GM18870 (cell line): Measurements from ENCODE around the gene NCCRP1.
"Not testable (repeated sequence)": the region's sequence is repeated elsewhere in the genome, so short reads cannot be mapped to it uniquely, and the experiment has no call there.

Experiments
- ATAC-seq: cut with Tn5 transposase; IDR thresholded peaks from one replicate; pipeline ENCODE4 v1.9.1; 2021; ENCODE audit warnings: moderate library complexity; ENCODE audit not compliant: unreplicated experiment

NCCRP1 gene

GRCh38 chr19:39243741-39244140, 47.0 kb downstream of the NCCRP1 start:
- ATAC-seq: not testable (repeated sequence)

GRCh38 chr19:39244410-39245100, 47.8 kb downstream of the NCCRP1 start, which contains the start of gene IFNL3:
TSS of gene IFNL3 (minus strand) at chr19:39245006. CDS start at chr19:39244967, 39 bp downstream.
- not testable (repeated sequence) for ATAC-seq

- not testable (repeated sequence) for ATAC-seq
These were observed 48.4 kb downstream of the NCCRP1 start for GRCh38 chr19:39245166-39245565.

- ATAC-seq: no peak
These were observed 50.3 kb downstream of the NCCRP1 start for GRCh38 chr19:39246951-39247669.

GRCh38 chr19:39247701-39248664, 51.2 kb downstream of the NCCRP1 start:
- ATAC-seq: no peak

- ATAC-seq: no peak
These were observed 52.0 kb downstream of the NCCRP1 start, which contains the start of gene IFNL4 for GRCh38 chr19:39248806-39249205. TSS of gene IFNL4 (minus strand) at chr19:39248856.

GRCh38 chr19:39251081-39251480, 54.3 kb downstream of the NCCRP1 start:
- ATAC-seq: no peak
